HepG2 (cell line): ENCODE measurements around the gene PGAP3. TPM values are rescaled to one million over a fixed set of nuclear protein-coding genes. Genes with fewer than 3 reads are reported as not detected.
A peak's percentile ranks its signal among the peaks of the same experiment; 100 is the strongest.

Experiments used
- CREM ChIP-seq, 2 experiments: sonication (generic) in 1 of 2; formaldehyde crosslinking in 1 of 2; IDR thresholded peaks; 2 replicates each; pipeline versions ENCODE4 v1.4.0 to v1.6.1; 2016 to 2020; ENCODE audit warnings: antibody characterized with exemption in 1 of 2, mild to moderate bottlenecking in 1 of 2, missing genetic modification reagents in 1 of 2
- IRX3 ChIP-seq: sonication (generic); formaldehyde crosslinking; IDR thresholded peaks from 2 replicates; pipeline ENCODE4 v1.8.1; 2023; ENCODE audit warnings: mild to moderate bottlenecking, low read depth, missing genetic modification reagents, borderline replicate concordance
- NR1H2 ChIP-seq: sonication (generic); formaldehyde crosslinking; IDR thresholded peaks from 2 replicates; pipeline ENCODE4 v1.8.1; 2022; ENCODE audit warnings: low read depth, missing genetic modification reagents, borderline replicate concordance
- RBAK ChIP-seq: sonication (generic); formaldehyde crosslinking; IDR thresholded peaks from 2 replicates; pipeline ENCODE4 v1.5.1; 2020; ENCODE audit warnings: mild to moderate bottlenecking, missing genetic modification reagents
- SP5 ChIP-seq: IDR thresholded peaks from 2 replicates; pipeline ENCODE4 v1.6.1; 2016; ENCODE audit warnings: low read depth, borderline replicate concordance
- TEAD3 ChIP-seq: optimal IDR thresholded peaks from 2 replicates; pipeline ENCODE3; 2016; ENCODE audit warnings: borderline replicate concordance
- ZNF501 ChIP-seq: sonication (generic); formaldehyde crosslinking; IDR thresholded peaks from 2 replicates; pipeline ENCODE4 v1.5.1; 2020; ENCODE audit warnings: mild to moderate bottlenecking, moderate library complexity, missing genetic modification reagents
- polyA plus RNA-seq, 8 experiments: library from polyadenylated mRNA; depleted of rRNA in 3 of 8; stranded (reverse) in 7 of 8; unstranded in 1 of 8; fragments of >200 nt; fragmentation: Illumina TruSeq in 4 of 8; extraction: Trizol in 4 of 8; gene quantifications; 2 replicates each; pipeline versions ENCODE4 v1.2.1 to v1.2.3, GENCODE V29; 2011 to 2016; ENCODE audit warnings: low read depth in 4 of 8, missing spikeins in 1 of 8, mixed read lengths in 1 of 8; ENCODE audit not compliant: insufficient read depth in 1 of 8
- total RNA-seq, 5 experiments: library from RNA; depleted of rRNA; stranded (reverse); fragments of >200 nt; fragmentation: Illumina TruSeq; extraction: Trizol; gene quantifications; 2 replicates each; pipeline ENCODE4 v1.2.3, GENCODE V29; 2016; ENCODE audit warnings: low read depth in 1 of 5
- TF ChIP-seq, protein P1 (sequence below): sonication (generic); formaldehyde crosslinking; IDR thresholded peaks from 2 replicates; pipeline ENCODE4 v1.5.0; 2020; ENCODE audit warnings: mild to moderate bottlenecking, missing genetic modification reagents, borderline replicate concordance
- TF ChIP-seq, protein P2 (sequence below): sonication (generic); formaldehyde crosslinking; IDR thresholded peaks from 2 replicates; pipeline ENCODE4 v1.8.1; 2023; ENCODE audit warnings: mild to moderate bottlenecking, missing genetic modification reagents
- TF ChIP-seq, protein P3 (sequence below): sonication (generic); formaldehyde crosslinking; IDR thresholded peaks from 2 replicates; pipeline ENCODE4 v1.8.0; 2022; ENCODE audit warnings: missing genetic modification reagents, mild to moderate bottlenecking, borderline replicate concordance
- TF ChIP-seq, protein P4 (sequence below): sonication (generic); formaldehyde crosslinking; IDR thresholded peaks from 2 replicates; pipeline ENCODE4 v1.8.1; 2023; ENCODE audit warnings: mild to moderate bottlenecking, moderate library complexity, missing genetic modification reagents
- TF ChIP-seq, protein P5 (sequence below): sonication (generic); formaldehyde crosslinking; IDR thresholded peaks from 2 replicates; pipeline ENCODE4 v1.4.0; 2020; ENCODE audit warnings: missing genetic modification reagents
- TF ChIP-seq, protein P6 (sequence below): sonication (generic); formaldehyde crosslinking; IDR thresholded peaks from 2 replicates; pipeline ENCODE4 v1.4.0; 2020; ENCODE audit warnings: missing genetic modification reagents
- TF ChIP-seq, protein P7 (sequence below): sonication (generic); formaldehyde crosslinking; IDR thresholded peaks from 2 replicates; pipeline ENCODE4 v1.4.0; 2020; ENCODE audit warnings: low read depth, mild to moderate bottlenecking, missing genetic modification reagents

PGAP3 gene
- total and polyA plus RNA-seq, 2 of the 13 experiments (the other 11 are each of a cell fraction or from before 2014, with no cell fraction given): 11.9 to 14.6 TPM

DNA sequence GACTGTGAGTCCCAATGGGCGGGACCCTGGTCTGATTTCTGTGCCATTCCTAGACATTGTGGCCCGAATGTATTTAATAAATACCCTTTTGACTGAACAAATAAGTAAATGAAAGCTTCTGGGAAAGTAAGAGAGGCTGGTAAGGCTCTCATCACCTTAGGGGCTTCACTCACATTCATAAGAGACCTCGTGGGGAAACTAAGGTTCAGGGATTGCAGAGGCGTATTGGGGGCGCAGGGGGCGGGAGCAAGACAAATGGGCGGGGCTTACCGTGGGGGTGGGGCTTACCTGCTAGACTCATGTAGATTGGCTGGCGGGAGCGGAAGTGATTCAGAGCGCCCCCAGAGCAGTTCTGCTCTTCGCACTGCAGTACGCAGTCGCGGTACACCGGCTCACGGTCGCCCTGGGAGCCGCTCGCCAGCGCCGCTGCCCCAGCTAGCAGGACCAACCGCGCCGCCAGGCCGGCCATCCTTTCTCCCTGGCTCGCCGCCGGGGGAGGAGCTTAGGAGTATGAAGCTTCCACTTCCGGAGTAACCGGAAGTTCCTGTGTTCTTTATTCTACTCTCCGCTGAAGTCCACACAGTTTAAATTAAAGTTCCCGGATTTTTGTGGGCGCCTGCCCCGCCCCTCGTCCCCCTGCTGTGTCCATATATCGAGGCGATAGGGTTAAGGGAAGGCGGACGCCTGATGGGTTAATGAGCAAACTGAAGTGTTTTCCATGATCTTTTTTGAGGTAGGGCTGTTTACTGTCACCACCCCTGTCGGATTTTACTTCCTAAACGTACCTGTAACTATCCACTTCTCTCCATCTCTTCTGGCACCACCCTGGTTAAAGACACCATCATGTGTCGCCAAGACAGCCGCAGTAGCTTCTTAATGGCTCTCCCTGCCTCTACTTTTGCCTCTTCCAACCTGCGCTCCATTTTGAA lies at the start of gene PGAP3 (continued):
- TF ChIP-seq, protein P1, sequence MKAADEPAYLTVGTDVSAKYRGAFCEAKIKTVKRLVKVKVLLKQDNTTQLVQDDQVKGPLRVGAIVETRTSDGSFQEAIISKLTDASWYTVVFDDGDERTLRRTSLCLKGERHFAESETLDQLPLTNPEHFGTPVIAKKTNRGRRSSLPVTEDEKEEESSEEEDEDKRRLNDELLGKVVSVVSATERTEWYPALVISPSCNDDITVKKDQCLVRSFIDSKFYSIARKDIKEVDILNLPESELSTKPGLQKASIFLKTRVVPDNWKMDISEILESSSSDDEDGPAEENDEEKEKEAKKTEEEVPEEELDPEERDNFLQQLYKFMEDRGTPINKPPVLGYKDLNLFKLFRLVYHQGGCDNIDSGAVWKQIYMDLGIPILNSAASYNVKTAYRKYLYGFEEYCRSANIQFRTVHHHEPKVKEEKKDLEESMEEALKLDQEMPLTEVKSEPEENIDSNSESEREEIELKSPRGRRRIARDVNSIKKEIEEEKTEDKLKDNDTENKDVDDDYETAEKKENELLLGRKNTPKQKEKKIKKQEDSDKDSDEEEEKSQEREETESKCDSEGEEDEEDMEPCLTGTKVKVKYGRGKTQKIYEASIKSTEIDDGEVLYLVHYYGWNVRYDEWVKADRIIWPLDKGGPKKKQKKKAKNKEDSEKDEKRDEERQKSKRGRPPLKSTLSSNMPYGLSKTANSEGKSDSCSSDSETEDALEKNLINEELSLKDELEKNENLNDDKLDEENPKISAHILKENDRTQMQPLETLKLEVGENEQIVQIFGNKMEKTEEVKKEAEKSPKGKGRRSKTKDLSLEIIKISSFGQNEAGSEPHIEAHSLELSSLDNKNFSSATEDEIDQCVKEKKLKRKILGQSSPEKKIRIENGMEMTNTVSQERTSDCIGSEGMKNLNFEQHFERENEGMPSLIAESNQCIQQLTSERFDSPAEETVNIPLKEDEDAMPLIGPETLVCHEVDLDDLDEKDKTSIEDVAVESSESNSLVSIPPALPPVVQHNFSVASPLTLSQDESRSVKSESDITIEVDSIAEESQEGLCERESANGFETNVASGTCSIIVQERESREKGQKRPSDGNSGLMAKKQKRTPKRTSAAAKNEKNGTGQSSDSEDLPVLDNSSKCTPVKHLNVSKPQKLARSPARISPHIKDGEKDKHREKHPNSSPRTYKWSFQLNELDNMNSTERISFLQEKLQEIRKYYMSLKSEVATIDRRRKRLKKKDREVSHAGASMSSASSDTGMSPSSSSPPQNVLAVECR: peak; percentile 87
- TF ChIP-seq, protein P2, sequence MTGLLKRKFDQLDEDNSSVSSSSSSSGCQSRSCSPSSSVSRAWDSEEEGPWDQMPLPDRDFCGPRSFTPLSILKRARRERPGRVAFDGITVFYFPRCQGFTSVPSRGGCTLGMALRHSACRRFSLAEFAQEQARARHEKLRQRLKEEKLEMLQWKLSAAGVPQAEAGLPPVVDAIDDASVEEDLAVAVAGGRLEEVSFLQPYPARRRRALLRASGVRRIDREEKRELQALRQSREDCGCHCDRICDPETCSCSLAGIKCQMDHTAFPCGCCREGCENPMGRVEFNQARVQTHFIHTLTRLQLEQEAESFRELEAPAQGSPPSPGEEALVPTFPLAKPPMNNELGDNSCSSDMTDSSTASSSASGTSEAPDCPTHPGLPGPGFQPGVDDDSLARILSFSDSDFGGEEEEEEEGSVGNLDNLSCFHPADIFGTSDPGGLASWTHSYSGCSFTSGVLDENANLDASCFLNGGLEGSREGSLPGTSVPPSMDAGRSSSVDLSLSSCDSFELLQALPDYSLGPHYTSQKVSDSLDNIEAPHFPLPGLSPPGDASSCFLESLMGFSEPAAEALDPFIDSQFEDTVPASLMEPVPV (CRISPR knock-in tag): peak; percentile 64
- TF ChIP-seq, protein P3, sequence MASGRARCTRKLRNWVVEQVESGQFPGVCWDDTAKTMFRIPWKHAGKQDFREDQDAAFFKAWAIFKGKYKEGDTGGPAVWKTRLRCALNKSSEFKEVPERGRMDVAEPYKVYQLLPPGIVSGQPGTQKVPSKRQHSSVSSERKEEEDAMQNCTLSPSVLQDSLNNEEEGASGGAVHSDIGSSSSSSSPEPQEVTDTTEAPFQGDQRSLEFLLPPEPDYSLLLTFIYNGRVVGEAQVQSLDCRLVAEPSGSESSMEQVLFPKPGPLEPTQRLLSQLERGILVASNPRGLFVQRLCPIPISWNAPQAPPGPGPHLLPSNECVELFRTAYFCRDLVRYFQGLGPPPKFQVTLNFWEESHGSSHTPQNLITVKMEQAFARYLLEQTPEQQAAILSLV: peak; percentile 78; the same call in 1 of the 2 replicates
- TF ChIP-seq, protein P4, sequence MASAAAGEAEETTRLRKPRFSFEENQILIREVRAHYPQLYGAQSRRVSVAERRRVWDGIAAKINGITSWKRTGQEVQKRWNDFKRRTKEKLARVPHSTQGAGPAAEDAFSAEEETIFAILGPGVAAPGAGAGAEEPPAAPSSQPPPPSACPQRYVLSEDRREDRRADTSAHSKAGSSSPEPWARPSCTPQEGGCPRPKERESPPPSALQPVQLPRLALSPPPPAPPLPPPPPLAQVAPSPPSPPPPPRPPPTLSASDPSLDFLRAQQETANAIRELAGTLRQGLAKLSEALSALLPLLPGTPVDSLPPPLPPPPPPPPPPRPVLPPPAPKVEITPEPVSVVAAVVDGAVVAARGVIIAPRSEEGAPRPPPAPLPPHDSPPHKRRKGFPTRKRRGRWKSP (CRISPR knock-in tag): peak; percentile 12; the same call in 1 of the 2 replicates
- TF ChIP-seq ZNF501 (CRISPR knock-in tag) (peak; percentile 71), NR1H2 (no peak), CREM (IDR thresholded peaks at IDR 0.05) (peak; percentile 59; the same call in 1 of the 2 replicates), CREM (CRISPR knock-in tag; IDR thresholded peaks at IDR 0.05) (no peak), IRX3 (CRISPR knock-in tag) (no peak), RBAK (CRISPR knock-in tag) (no peak), SP5 (CRISPR knock-in tag) (peak; percentile 74), TEAD3 (peak; percentile 80)
- TF ChIP-seq, protein P5, sequence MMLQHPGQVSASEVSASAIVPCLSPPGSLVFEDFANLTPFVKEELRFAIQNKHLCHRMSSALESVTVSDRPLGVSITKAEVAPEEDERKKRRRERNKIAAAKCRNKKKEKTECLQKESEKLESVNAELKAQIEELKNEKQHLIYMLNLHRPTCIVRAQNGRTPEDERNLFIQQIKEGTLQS (CRISPR knock-in tag): 0 out of 2 replicates have a peak, but pooled peaks have one; percentile 7
- TF ChIP-seq, protein P6, sequence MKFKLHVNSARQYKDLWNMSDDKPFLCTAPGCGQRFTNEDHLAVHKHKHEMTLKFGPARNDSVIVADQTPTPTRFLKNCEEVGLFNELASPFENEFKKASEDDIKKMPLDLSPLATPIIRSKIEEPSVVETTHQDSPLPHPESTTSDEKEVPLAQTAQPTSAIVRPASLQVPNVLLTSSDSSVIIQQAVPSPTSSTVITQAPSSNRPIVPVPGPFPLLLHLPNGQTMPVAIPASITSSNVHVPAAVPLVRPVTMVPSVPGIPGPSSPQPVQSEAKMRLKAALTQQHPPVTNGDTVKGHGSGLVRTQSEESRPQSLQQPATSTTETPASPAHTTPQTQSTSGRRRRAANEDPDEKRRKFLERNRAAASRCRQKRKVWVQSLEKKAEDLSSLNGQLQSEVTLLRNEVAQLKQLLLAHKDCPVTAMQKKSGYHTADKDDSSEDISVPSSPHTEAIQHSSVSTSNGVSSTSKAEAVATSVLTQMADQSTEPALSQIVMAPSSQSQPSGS (CRISPR knock-in tag): peak; percentile 71; the same call in 1 of the 2 replicates
- TF ChIP-seq, protein P7, sequence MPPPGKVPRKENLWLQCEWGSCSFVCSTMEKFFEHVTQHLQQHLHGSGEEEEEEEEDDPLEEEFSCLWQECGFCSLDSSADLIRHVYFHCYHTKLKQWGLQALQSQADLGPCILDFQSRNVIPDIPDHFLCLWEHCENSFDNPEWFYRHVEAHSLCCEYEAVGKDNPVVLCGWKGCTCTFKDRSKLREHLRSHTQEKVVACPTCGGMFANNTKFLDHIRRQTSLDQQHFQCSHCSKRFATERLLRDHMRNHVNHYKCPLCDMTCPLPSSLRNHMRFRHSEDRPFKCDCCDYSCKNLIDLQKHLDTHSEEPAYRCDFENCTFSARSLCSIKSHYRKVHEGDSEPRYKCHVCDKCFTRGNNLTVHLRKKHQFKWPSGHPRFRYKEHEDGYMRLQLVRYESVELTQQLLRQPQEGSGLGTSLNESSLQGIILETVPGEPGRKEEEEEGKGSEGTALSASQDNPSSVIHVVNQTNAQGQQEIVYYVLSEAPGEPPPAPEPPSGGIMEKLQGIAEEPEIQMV (CRISPR knock-in tag): peak; percentile 68; the same call in 1 of the 2 replicates
